Motor neuron (in vitro differentiated cells): ENCODE results near the gene CACNG1. TPM values are rescaled to one million over a fixed set of nuclear protein-coding genes. Genes with fewer than 3 reads are reported as not detected.
"Not testable (repeated sequence)": the region's sequence is repeated elsewhere in the genome, so short reads cannot be mapped to it uniquely, and the experiment has no call there.

Source experiments
- ATAC-seq, 8 experiments: fragments of 200-7000 bp; cut with Tn5 transposase; replicated peaks in 6 of 8; 2 replicates each; pipeline ENCODE4 v1.8.0; 2021; ENCODE audit warnings: mild to moderate bottlenecking in 8 of 8, moderate library complexity in 8 of 8
- H3K27ac ChIP-seq, 2 donors: fragments of 250-450 bp; sonication (Bioruptor Pico); 2 replicates each; pipeline ENCODE4 v1.9.0; 2021; ENCODE audit warnings: antibody characterized with exemption in 2 of 2, mild to moderate bottlenecking in 2 of 2, moderate library complexity in 1 of 2
- H3K4me1 ChIP-seq, 2 donors: fragments of 250-450 bp; sonication (Bioruptor Pico); replicated peaks in 1 of 2; 2 replicates each; pipeline ENCODE4 v1.6.1; 2021; ENCODE audit warnings: antibody characterized with exemption in 2 of 2, mild to moderate bottlenecking in 2 of 2, moderate library complexity in 1 of 2
- H3K4me3 ChIP-seq, 5 donors: fragments of 250-450 bp; sonication (Bioruptor Pico); 2 replicates each; pipeline ENCODE4 v1.9.0; 2021; ENCODE audit warnings: antibody characterized with exemption in 5 of 5, mild to moderate bottlenecking in 5 of 5, moderate library complexity in 4 of 5
- WGBS, 10 experiments: fragments of 450-650 bp; shearing (Covaris generic); methylation state at CpG; one replicate each; pipeline ENCODE4 v1.0.0; 2022; 5-methylcytosine and 5-hydroxymethylcytosine counted together
- in situ Hi-C, 9 experiments: fragments of 400-800 bp; cut with MboI; loops; one replicate each; pipeline ENCODE4 v1.15.0; 2021; ENCODE audit warnings: low sequenced_read_pairs in 9 of 9, low pct_unique_long_range_greater_than_20kb in 2 of 9; ENCODE audit not compliant: unreplicated experiment in 9 of 9
- total RNA-seq, 8 experiments: library from RNA; unstranded; fragments of 300-600 nt; gene quantifications; 2 replicates each; pipeline versions ENCODE4 v1.2.3 to v1.2.4, GENCODE V29; 2022

Gene CACNG1
- total RNA-seq, 8 experiments from 2014 or later: 0.25 to 1.4 (median 0.53) TPM; not detected in 2

- in situ Hi-C loops: no loop called here
Measured at GRCh38 chr17:67032382-67032781, 12.0 kb upstream of the CACNG1 start.

GRCh38 chr17:67032985-67033384 is 11.4 kb upstream of the CACNG1 start:
- no peak for ATAC-seq
- H3K4me1 ChIP-seq: no peaks in the 10 kb centered on the region
- in situ Hi-C loops: no loop called here
- H3K4me3 ChIP-seq: no peak overlapping the region
- WGBS, 10 experiments: 30 to 93% (median 88%) methylated on average over 2 to 5 of the region's 13 CpGs; no CpG with 5 or more reads in 7 of the 10 experiments
- H3K27ac ChIP-seq: no peak overlapping the region

More at GRCh38 chr17:67032382-67032781, 12.0 kb upstream of the CACNG1 start:
- no peak for ATAC-seq
- Histone ChIP-seq H3K27ac (no peak overlapping the region), H3K4me3 (no peak overlapping the region), H3K4me1 (no peaks in the 10 kb centered on the region)
- WGBS, 10 experiments: 59 to 98% (median 90%) methylated on average over 2 to 10 of the region's 14 CpGs; no CpG with 5 or more reads in 3 of the 10 experiments

DNA sequence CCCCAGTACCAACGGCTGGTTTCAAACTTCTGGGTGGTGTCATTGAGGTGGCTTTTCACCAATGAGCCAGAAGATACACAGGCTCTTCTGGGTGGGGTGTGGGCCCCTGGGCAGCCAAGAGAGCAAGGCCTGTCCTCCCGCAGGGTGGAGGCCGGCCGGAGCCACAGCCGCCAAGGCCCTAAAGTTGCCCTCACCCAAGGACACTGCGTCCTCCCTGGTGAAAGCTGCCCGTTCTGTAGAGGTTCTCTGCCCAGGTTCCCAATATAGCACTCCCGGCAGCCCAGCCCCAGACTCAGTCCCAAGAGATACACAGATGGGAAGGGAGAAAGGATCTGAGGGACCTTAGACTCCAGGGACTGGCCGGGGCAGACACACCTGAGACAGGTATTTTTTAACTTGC is 10.7 kb upstream of the CACNG1 start:
- ATAC-seq: no peak
- in situ Hi-C loops: no loop called here
- Histone ChIP-seq H3K4me1 (no peaks in the 10 kb centered on the region), H3K4me3 (no peak overlapping the region), H3K27ac (no peak overlapping the region)
- WGBS, 10 experiments: 80 to 100% (median 100%) methylated on average over 1 to 7 of the region's 9 CpGs; no CpG with 5 or more reads in 4 of the 10 experiments

GRCh38 chr17:67035131-67036083 is 8.9 kb upstream of the CACNG1 start:
- no peaks in the 10 kb centered on the region for H3K4me1 ChIP-seq
- in situ Hi-C loops: no loop called here
- WGBS, 10 experiments: 0 to 93% (median 72%) methylated on average over 1 to 9 of the region's 11 CpGs; no CpG with 5 or more reads in 2 of the 10 experiments
- no peak overlapping the region for H3K4me3 ChIP-seq
- no peak overlapping the region for H3K27ac ChIP-seq
- no peak for ATAC-seq

DNA sequence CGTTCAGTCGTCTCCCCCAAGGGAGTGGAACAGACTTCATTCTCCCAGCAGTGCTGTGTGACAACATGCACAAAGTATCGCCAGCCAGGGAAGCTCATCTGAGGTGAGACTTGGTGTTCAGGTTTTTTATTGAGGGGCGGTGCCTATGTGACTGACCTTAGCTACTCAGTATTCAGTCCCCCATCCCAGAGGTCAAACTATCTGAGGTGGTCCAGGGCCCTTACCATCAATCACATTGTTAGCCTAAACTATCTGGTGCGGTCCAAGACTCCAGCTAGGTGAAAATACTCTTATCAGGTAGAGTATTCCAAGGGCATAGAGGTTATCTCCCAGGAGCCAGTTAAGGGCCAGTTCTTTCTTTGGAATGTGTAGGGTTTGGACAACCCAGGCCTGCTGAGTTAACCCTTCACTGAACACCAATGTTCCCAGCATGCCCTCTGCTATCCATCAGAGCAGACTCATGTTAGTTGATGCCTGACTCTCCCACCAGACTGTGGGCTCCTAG is 5.4 kb upstream of the CACNG1 start:
- Histone ChIP-seq H3K4me3 (no peak overlapping the region), H3K27ac (no peak overlapping the region), H3K4me1 (peaks cover 0 to 5% of the 10 kb centered on the region in 2 donors)
- no peak for ATAC-seq
- in situ Hi-C loops: no loop called here
- 14 to 78% (median 49%) methylated on average over 1 to 4 of the region's 5 CpGs; no CpG with 5 or more reads in 2 of the 10 experiments for WGBS, 10 experiments

DNA sequence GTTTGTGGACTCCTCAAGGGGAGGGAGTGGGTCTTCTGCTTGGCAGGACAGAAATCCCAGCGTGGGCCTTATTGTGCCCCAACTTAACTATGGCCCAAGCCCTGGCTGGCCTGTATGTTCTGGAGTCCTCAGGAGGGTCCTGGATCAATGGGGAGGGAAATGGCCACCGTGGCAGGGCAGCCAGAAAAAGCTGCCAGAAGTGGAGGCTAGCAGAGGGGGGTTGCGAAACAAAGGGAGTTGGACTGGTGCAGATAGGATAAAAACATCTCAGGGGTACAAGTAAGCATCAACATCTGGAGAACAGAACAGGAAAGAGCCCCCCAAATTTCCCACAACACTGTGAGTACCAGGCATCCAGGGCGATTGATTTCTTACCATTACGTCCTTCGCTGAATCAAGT is 3.7 kb upstream of the CACNG1 start:
- peaks cover 0 to 5% of the 10 kb centered on the region in 2 donors for H3K4me1 ChIP-seq
- WGBS, 10 experiments: 93 to 100% (median 97%) methylated on average over 1 to 4 of the region's 6 CpGs; no CpG with 5 or more reads in 5 of the 10 experiments
- no peak for ATAC-seq
- in situ Hi-C loops: no loop called here
- H3K4me3 ChIP-seq: no peak overlapping the region
- no peak overlapping the region for H3K27ac ChIP-seq

- 72 to 100% (median 94%) methylated on average over 1 to 5 of the region's 5 CpGs; no CpG with 5 or more reads in 4 of the 10 experiments for WGBS, 10 experiments
- H3K4me1 ChIP-seq, in situ Hi-C loops, H3K4me3 ChIP-seq, ATAC-seq, H3K27ac ChIP-seq: not testable (repeated sequence)
Measured at GRCh38 chr17:67041119-67041518, 3.2 kb upstream of the CACNG1 start.

DNA sequence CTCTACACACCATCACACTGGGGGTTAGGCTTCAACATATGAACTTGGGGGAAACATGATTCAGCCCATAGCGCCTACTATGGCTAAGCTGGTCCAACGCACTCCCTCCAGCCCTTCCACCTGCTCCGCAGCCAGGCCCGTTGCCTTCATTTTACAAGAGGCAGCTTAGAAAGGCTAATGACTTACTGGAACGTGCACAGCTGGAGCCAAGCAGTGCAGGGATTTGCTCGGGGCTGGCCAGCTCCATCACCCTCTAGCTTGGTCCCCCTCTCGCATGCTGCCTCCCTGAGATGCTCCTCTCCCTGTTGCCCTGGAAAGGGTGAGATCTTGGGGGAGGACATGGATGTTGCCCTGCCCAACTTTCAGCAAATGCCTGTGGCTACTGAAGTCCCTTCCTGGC is 2.8 kb upstream of the CACNG1 start:
- in situ Hi-C loops: no loop called here

DNA sequence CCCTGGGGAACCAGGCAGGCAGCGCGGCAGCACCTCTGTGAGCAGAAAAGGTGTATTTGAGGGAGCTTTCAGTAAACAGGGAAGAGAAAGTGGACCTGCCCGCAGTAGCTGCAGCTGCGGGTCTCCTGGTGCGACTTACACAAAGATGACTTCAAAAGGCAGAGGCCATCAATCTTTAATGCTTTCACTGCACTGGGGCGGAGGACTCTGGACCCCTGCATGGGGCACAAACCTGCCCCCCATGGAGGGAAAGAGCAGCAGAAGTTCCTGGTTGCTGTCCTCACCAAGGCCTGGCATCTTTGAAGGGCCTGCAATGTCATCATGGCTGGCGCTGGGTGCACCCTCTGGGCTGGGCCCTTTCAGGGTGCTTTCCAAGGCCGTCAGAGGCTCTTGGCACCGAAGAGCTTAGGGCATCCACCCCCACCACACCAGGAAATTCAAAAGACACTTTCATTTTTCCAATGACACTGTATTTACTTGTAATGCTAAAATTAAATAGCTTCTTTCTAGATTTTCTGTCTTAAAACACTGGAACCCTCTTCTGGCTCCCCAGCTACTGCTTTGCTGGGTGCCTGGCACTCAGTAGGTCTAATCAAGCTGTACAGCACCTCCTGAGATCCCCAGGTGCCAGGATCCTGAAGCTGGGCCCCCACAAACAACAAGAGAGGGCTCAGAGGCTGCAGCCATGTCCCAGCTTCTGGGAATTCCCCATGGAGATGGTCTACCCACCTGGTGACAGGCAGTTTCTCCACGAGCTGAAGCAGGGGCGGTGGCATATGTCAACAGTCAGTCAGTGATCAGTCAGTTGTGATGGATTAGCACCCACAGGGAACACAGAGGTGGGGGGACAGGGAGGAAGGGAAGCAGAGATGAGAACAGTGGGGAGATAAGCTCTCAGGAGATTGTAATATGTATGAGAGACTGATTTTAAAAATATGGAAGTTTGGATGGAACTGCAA is 2.1 kb upstream of the CACNG1 start:
- ATAC-seq: no peak
- Histone ChIP-seq H3K27ac (no peak overlapping the region), H3K4me3 (no peak overlapping the region), H3K4me1 (peaks cover 0 to 5% of the 10 kb centered on the region in 2 donors)
- WGBS, 10 experiments: 25 to 92% (median 60%) methylated on average over 2 to 8 of the region's 11 CpGs; no CpG with 5 or more reads in 3 of the 10 experiments
- in situ Hi-C loops: no loop called here

More for the DNA sequence above, 2.8 kb upstream of the CACNG1 start:
- ATAC-seq: peak in 3 of 8 experiments; percentile 21 to 32 (median 29)
- Histone ChIP-seq H3K4me3 (no peak overlapping the region), H3K27ac (no peak overlapping the region), H3K4me1 (peaks cover 0 to 5% of the 10 kb centered on the region in 2 donors)
- WGBS, 10 experiments: 33 to 56% (median 50%) methylated on average over 2 to 6 of the region's 7 CpGs; no CpG with 5 or more reads in 4 of the 10 experiments

GRCh38 chr17:67043283-67043682 is 1.1 kb upstream of the CACNG1 start:
- in situ Hi-C loops: no loop called here
- WGBS, 10 experiments: 14 to 100% (median 48%) methylated on average over 1 to 5 of the region's 12 CpGs; no CpG with 5 or more reads in 4 of the 10 experiments
- peaks cover 0 to 5% of the 10 kb centered on the region in 2 donors for H3K4me1 ChIP-seq
- H3K4me3 ChIP-seq: no peak overlapping the region
- no peak overlapping the region for H3K27ac ChIP-seq
- ATAC-seq: peak in 3 of 8 experiments; percentile 54 to 95 (median 92)

DNA sequence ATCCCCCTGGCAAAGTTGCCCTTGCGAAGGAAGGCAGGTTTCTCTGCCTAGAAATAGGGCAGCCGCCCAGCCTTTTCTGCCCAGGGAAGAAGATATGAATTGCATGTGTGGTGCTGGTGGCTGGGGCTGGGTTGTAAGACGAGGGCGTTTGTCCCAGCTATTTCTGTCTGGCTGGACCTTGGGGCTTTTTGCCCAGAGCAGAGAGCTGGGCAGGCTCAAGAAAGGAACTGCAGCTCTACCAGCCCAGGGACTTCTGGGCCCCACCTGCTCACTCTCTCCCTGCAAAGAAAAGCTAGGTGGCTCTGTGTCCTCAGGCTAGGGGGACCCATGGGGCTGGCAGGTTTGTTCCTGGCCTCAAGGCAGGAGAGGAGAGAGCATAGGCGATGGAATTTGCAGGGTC is 586 bp downstream of the CACNG1 start:
- H3K27ac ChIP-seq: no peak overlapping the region
- 6 to 100% (median 59%) methylated on average over 1 to 3 of the region's 5 CpGs; no CpG with 5 or more reads in 6 of the 10 experiments for WGBS, 10 experiments
- no peak for ATAC-seq
- in situ Hi-C loops: no loop called here
- no peak overlapping the region for H3K4me3 ChIP-seq
- peaks cover 0 to 5% of the 10 kb centered on the region in 2 donors for H3K4me1 ChIP-seq

DNA sequence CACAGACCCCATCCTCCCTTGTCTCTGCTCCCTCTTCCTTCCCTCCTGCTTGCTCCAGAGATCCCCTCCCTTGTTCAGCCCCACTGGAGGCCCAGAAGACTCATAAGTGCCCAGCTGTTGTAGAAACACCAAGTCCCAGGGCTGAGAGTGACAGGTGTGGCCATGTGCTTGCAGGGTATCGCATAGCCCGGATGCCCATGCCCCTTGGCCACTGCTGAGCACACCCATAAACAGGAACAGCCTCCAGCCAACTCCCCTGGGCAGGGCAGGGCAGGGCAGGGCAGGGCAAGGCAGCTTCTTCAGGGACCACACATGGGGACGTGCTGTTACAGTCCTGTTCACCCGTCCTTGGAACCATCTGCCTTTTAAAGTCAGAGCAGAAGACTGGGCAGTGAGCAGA is 2.0 kb downstream of the CACNG1 start:
- H3K4me3 ChIP-seq: no peak overlapping the region
- 0 to 100% (median 45%) methylated on average over 2 of the region's 4 CpGs; no CpG with 5 or more reads in 7 of the 10 experiments for WGBS, 10 experiments
- no peak overlapping the region for H3K27ac ChIP-seq
- peaks cover 0 to 4% of the 10 kb centered on the region in 2 donors for H3K4me1 ChIP-seq
- peak in 1 of 8 experiments; percentile 11 for ATAC-seq
- in situ Hi-C loops: no loop called here
